CD4-positive, alpha-beta T cell treated with Interleukin-2 at 100 ng/mL for 4 hours (primary cell): Measurements from ENCODE around the gene TUFM.
"Not testable (repeated sequence)": the region's sequence is repeated elsewhere in the genome, so short reads cannot be mapped to it uniquely, and the experiment has no call there.

Experiments used
- DNase-seq: peaks from one replicate; pipeline ENCODE4 v3.0.0-alpha.2; 2020; ENCODE audit warnings: low spot score

Gene TUFM

GRCh38 chr16:28838558-28838918 lies 7.6 kb downstream of the TUFM start:
- DNase-seq, result no peak

- DNase-seq, result no peak
Observed at GRCh38 chr16:28837672-28838557, 8.2 kb downstream of the TUFM start.

GRCh38 chr16:28836761-28837064 lies 9.4 kb downstream of the TUFM start:
- DNase-seq, result no peak

GRCh38 chr16:28835864-28836760 lies 10.0 kb downstream of the TUFM start:
- no peak for DNase-seq

- no peak for DNase-seq
Observed at GRCh38 chr16:28834873-28835863, 11.0 kb downstream of the TUFM start.

GRCh38 chr16:28834349-28834748 lies 11.8 kb downstream of the TUFM start:
- no peak for DNase-seq

GRCh38 chr16:28830531-28830930 lies 15.6 kb downstream of the TUFM start:
- DNase-seq, result no peak

- no peak for DNase-seq
Observed at GRCh38 chr16:28829747-28830146, 16.4 kb downstream of the TUFM start.

- no peak for DNase-seq
Observed at GRCh38 chr16:28826141-28826540, 20.0 kb downstream of the TUFM start.

- DNase-seq, result no peak
Observed at GRCh38 chr16:28824717-28824973, 21.5 kb downstream of the TUFM start.

GRCh38 chr16:28823873-28824716 lies 22.1 kb downstream of the TUFM start:
- peak; percentile 96 for DNase-seq

GRCh38 chr16:28823291-28823872 lies 22.8 kb downstream of the TUFM start:
- peak; percentile 5 for DNase-seq

- DNase-seq, result peak; percentile 94
Observed at GRCh38 chr16:28822520-28823290, 23.4 kb downstream of the TUFM start, which contains the start of gene ATXN2L. ATXN2L (plus strand) TSS chr16:28822999; CDS start chr16:28823260, 261 bp downstream.

- DNase-seq, result no peak
Observed at GRCh38 chr16:28821874-28822519, 24.2 kb downstream of the TUFM start.

- DNase-seq, result not testable (repeated sequence)
Observed at GRCh38 chr16:28820546-28820945, 25.6 kb downstream of the TUFM start.

GRCh38 chr16:28820016-28820415 lies 26.1 kb downstream of the TUFM start:
- DNase-seq, result no peak

GRCh38 chr16:28807445-28808120 lies 38.6 kb downstream of the TUFM start:
- not testable (repeated sequence) for DNase-seq

GRCh38 chr16:28802235-28803019 lies 43.7 kb downstream of the TUFM start:
- peak; percentile 71 for DNase-seq
